NCI-H774 (cell line): ENCODE measurements around the gene NOSTRIN.

ENCODE experiments used
- DNase-seq: peaks from one replicate; lab custom pipeline; 2025; lab: John Stamatoyannopoulos, UW

The NOSTRIN gene

GRCh38 chr2:168889635-168890005 lies 87.2 kb downstream of the NOSTRIN start:
- no peak for DNase-seq

GRCh38 chr2:168890006-168890782 lies 87.8 kb downstream of the NOSTRIN start, which contains the start of gene SPC25:
TSS of gene SPC25 (minus strand) at chr2:168890430. CDS start at chr2:168889519, 911 bp downstream.
- DNase-seq = peak; percentile 94

- no peak for DNase-seq
Measured at GRCh38 chr2:168892327-168892726, 89.9 kb downstream of the NOSTRIN start.

DNA sequence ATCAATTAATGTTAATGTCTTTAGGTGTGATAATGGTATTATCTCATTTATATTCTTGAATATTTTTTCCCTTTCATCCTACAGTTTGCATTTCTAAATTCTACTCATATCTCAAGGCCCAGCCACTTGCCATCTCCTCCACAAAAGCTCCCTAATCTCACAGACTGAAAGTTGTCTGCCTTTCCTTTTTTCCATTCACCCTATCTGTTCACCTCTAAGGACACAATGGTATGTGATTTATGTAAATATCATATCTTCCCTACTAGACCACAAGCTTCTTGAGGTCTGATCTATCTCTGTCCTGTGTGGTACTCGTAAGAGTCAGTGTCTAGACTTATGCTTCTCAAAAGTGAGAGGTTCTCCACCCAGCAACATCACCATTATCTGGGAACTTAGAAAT lies 91.7 kb downstream of the NOSTRIN start:
- no peak for DNase-seq

GRCh38 chr2:168894720-168895119 lies 92.3 kb downstream of the NOSTRIN start:
- no peak for DNase-seq

DNA sequence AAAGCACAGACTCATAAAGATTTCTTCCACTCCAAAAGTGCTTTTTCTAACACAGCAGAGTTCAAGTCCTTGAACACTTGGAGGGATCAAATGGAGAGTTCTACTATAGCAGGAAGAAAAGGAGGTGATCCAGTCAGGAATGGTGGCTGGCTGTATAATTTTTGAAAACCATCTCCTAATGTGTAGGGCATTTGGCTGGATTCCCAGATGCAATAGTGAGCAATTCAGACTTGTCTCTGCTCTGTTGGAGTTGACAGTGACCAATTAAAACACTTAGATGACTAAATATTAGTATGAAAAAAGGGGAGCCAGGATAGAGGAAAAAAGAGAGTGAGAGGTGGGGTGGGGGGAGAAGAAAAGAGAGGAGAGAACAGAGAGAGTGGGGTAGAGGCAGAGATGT lies 93.3 kb downstream of the NOSTRIN start:
- no peak for DNase-seq

DNA sequence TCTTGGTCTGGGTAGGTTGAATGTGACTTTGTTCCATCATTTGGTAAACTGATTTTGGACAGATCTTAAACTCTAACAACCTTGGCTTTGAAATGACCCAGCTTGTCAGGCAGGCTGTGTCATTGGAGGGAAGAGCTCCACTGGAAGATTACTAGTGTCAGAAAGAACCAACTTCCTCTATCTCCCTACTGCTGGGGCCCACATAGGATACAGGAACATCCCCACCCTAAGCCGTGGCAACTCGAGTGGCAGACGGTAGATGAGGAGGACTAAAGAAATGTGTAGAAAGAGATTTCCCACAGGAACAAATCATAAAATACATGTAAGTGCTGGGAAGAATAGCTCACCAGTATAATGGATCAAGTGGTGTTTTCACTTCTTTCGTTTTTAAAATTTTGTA lies 94.3 kb downstream of the NOSTRIN start:
- DNase-seq = no peak

DNA sequence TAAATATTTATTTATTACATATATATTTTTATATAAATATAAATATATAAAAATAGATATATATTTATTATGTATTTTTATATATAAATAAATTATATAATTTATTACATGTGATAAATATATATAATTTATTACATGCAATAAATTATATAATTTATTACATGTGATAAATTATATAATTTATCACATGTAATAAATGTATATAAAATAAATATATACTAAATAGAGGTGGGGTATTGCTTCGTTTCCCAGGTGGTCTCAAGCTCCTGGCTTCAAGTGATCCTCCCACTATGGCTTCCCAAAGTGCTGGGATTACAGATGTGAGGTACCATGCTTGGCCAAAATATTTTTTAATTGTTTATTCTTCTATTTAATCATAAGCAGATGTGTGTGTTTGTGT lies 95.0 kb downstream of the NOSTRIN start:
- no peak for DNase-seq

DNA sequence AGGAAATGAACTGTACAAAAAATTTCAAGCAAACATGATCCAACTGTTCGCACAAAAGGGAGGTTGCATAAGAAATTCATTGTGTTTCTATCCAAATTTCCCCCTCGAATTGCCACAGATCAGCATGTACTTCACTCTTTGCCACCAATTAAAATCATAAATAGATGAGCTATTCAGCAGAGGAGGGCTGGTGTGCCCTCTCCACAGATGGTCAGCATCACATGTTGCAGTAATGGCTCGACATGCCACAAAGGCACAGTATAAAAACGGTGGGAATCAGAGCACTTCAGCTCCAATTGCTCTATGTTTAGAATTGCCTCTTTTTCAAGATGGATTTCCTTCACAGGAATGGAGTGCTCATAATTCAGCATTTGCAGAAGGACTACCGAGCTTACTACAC lies 98.6 kb downstream of the NOSTRIN start, which contains the start of gene G6PC2:
Gene G6PC2 (plus strand): TSS at position 289 of the 400 bp plus-strand sequence. CDS start 41 bp downstream, at position 330.
- DNase-seq = no peak

DNA sequence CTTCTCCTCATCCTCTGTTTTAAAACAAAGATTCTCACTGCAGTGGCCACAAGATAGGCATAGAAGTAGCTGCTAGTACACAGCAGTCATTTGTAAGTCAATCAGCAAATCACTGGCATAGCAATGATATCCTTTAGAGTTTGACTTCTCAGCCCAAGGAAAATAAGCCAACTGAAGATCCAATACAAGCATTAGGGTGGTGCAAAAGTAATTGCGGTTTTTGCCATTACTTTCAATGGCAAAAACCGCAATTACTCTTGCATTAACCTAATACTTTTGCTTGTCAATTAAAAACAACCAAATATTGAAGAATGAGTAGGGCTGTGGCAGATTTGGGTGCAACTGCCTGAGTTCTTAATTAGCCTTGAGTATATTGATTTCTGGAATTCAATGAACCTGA lies 101.5 kb downstream of the NOSTRIN start:
- no peak for DNase-seq

- DNase-seq = no peak
Measured at GRCh38 chr2:168904358-168904757, 101.9 kb downstream of the NOSTRIN start.

GRCh38 chr2:168907940-168908662 lies 105.7 kb downstream of the NOSTRIN start:
- DNase-seq = no peak

- no peak for DNase-seq
Measured at GRCh38 chr2:168910330-168910729, 107.9 kb downstream of the NOSTRIN start.

GRCh38 chr2:168912466-168912865 lies 110.0 kb downstream of the NOSTRIN start:
- DNase-seq = no peak

GRCh38 chr2:168912901-168913369 lies 110.5 kb downstream of the NOSTRIN start:
- no peak for DNase-seq

GRCh38 chr2:168913495-168913894 lies 111.1 kb downstream of the NOSTRIN start:
- no peak for DNase-seq
